Measurements from ENCODE around the gene SP6.

SP6 gene

GRCh38 chr17:47878203-47879027 lies 27.5 kb upstream of the SP6 start:
- no peak overlapping the region for H3K27ac ChIP-seq (replicated peaks)
- no peak for DNase-seq (ENCODE audit: low read depth in 1 of 2, low spot score in 1 of 2)
- no peak overlapping the region for H3K4me3 ChIP-seq (replicated peaks; ENCODE audit: insufficient read depth, low read length)
- no peak for TF ChIP-seq REST (IDR thresholded peaks at IDR 0.05; ENCODE audit: insufficient replicate concordance, low read depth)
- TF ChIP-seq GABPA (IDR thresholded peaks at IDR 0.05; ENCODE audit: low read depth): no peak
- TF ChIP-seq CTCF (IDR thresholded peaks at IDR 0.05; ENCODE audit: insufficient read depth, low read length): no peak
- peaks cover 9% of the 10 kb centered on the region for H3K27me3 ChIP-seq (ENCODE audit: insufficient read depth, poor library complexity, severe bottlenecking)

DNA sequence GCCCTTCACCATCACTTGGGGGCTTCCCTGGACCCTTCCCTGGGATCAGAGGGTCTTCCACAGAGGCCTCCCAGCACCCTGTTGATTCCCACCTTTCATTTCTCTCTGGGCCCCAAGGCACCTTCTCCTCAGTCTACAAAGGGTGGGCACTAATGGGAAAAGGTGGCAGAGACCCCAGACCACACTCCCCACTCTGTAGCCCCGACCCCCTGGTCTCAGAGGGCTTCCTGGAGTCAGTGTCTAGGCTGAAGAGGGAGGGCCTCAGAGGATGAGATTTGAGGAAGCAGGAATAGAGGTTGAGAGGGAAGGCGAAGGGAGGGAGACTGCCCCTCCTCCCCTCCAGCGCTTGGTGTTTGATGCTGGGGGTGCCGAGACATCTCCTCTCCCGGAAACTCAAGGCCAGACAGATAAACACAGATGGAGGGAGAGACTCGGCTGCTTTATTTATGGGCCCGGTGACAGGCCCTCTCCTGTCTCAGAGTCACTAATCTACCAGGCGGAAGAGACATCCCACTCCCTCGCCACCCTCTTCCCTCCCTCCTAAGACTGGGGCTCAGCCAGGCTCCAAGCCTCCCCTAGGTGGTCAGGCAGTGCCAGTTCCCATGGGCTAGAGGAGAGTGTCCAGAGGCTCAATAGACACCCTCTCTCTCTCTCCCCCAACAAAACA lies 26.5 kb upstream of the SP6 start:
- Histone ChIP-seq H3K4me3 (replicated peaks; ENCODE audit: insufficient read depth, low read length) (no peak overlapping the region), H3K27ac (replicated peaks) (no peak overlapping the region), H3K27me3 (ENCODE audit: insufficient read depth, poor library complexity, severe bottlenecking) (peaks cover 9% of the 10 kb centered on the region)
- no peak for TF ChIP-seq REST (IDR thresholded peaks at IDR 0.05; ENCODE audit: insufficient replicate concordance, low read depth)
- TF ChIP-seq SPI1 (IDR thresholded peaks at IDR 0.05; ENCODE audit: borderline replicate concordance, low read depth): no peak
- no peak for TF ChIP-seq GABPA (IDR thresholded peaks at IDR 0.05; ENCODE audit: low read depth)
- TF ChIP-seq POLR2AphosphoS5 (IDR thresholded peaks at IDR 0.05; ENCODE audit: low read depth): no peak
- TF ChIP-seq CTCF (IDR thresholded peaks at IDR 0.05; ENCODE audit: insufficient read depth, low read length): no peak
- DNase-seq (ENCODE audit: low read depth in 1 of 2, low spot score in 1 of 2): no peak

GRCh38 chr17:47875011-47875985 lies 24.3 kb upstream of the SP6 start:
- H3K27ac ChIP-seq (replicated peaks): no peak overlapping the region

More at GRCh38 chr17:47875011-47875985, 24.3 kb upstream of the SP6 start:
- DNase-seq (ENCODE audit: low read depth in 1 of 2, low spot score in 1 of 2): no peak
- Histone ChIP-seq H3K27me3 (ENCODE audit: insufficient read depth, poor library complexity, severe bottlenecking) (peaks cover 14% of the 10 kb centered on the region), H3K4me3 (replicated peaks; ENCODE audit: insufficient read depth, low read length) (no peak overlapping the region)
- TF ChIP-seq GABPA (IDR thresholded peaks at IDR 0.05; ENCODE audit: low read depth) (no peak), SPI1 (IDR thresholded peaks at IDR 0.05; ENCODE audit: borderline replicate concordance, low read depth) (no peak), POLR2AphosphoS5 (IDR thresholded peaks at IDR 0.05; ENCODE audit: low read depth) (no peak), CTCF (IDR thresholded peaks at IDR 0.05; ENCODE audit: insufficient read depth, low read length) (no peak), REST (IDR thresholded peaks at IDR 0.05; ENCODE audit: insufficient replicate concordance, low read depth) (no peak)
